Parathyroid adenoma (tissue), 2 donors: ENCODE measurements around the gene CDKL1.

Source experiments
- H2AFZ ChIP-seq: fragments of 300-600 bp; sonication (generic); one replicate; pipeline ENCODE4 v1.7.0; 2017; ENCODE audit warnings: antibody characterized with exemption, mild to moderate bottlenecking
- H3K27ac ChIP-seq: fragments of 300-600 bp; sonication (generic); one replicate; pipeline ENCODE4 v1.7.0; 2017
- H3K27me3 ChIP-seq: fragments of 300-600 bp; sonication (generic); one replicate; pipeline ENCODE4 v1.7.0; 2017; ENCODE audit warnings: low read length; ENCODE audit not compliant: control insufficient read depth, insufficient read depth
- H3K36me3 ChIP-seq: fragments of 300-600 bp; sonication (generic); one replicate; pipeline ENCODE4 v1.7.0; 2017; ENCODE audit warnings: low read length; ENCODE audit not compliant: control insufficient read depth, insufficient read depth
- H3K4me1 ChIP-seq: fragments of 300-600 bp; sonication (generic); one replicate; pipeline ENCODE4 v1.7.0; 2017; ENCODE audit warnings: control low read depth
- H3K4me2 ChIP-seq: fragments of 300-600 bp; sonication (generic); one replicate; pipeline ENCODE4 v1.7.0; 2017; ENCODE audit warnings: low read length
- H3K4me3 ChIP-seq: fragments of 300-600 bp; sonication (generic); one replicate; pipeline ENCODE4 v1.7.0; 2017; ENCODE audit warnings: low read depth, low read length
- H3K79me2 ChIP-seq: fragments of 300-600 bp; sonication (generic); one replicate; pipeline ENCODE4 v1.7.0; 2017; ENCODE audit warnings: control low read depth
- H3K9ac ChIP-seq: fragments of 300-600 bp; sonication (generic); one replicate; pipeline ENCODE4 v1.7.0; 2017; ENCODE audit warnings: mild to moderate bottlenecking
- H3K9me3 ChIP-seq: fragments of 300-600 bp; sonication (generic); one replicate; pipeline ENCODE4 v1.7.0; 2017; ENCODE audit warnings: low read length; ENCODE audit not compliant: control insufficient read depth
- CTCF ChIP-seq: fragments of 300-600 bp; sonication (generic); IDR thresholded peaks from one replicate; pipeline ENCODE4 v1.7.0; 2017; ENCODE audit warnings: antibody characterized with exemption, mild to moderate bottlenecking
- donor health status: primary hyperparathyroidism.

The CDKL1 gene

GRCh38 chr14:50410071-50410470, 13.4 kb upstream of the CDKL1 start:
- Histone ChIP-seq H3K79me2 (no peaks in the 10 kb centered on the region), H3K9me3 (no peaks in the 10 kb centered on the region), H3K27me3 (no peaks in the 10 kb centered on the region), H2AFZ (no peak overlapping the region), H3K4me3 (no peak overlapping the region), H3K4me2 (no peak overlapping the region), H3K27ac (no peak overlapping the region), H3K36me3 (no peaks in the 10 kb centered on the region), H3K9ac (no peak overlapping the region), H3K4me1 (no peaks in the 10 kb centered on the region)
- TF ChIP-seq CTCF: no peak

- TF ChIP-seq CTCF: no peak
- Histone ChIP-seq H3K79me2 (no peaks in the 10 kb centered on the region), H3K27ac (no peak overlapping the region), H3K27me3 (no peaks in the 10 kb centered on the region), H3K4me2 (no peak overlapping the region), H3K9ac (no peak overlapping the region), H3K36me3 (no peaks in the 10 kb centered on the region), H3K4me1 (peaks cover 6% of the 10 kb centered on the region), H3K4me3 (no peak overlapping the region), H3K9me3 (no peaks in the 10 kb centered on the region), H2AFZ (no peak overlapping the region)
Measured at GRCh38 chr14:50407111-50407812, 10.6 kb upstream of the CDKL1 start.

- no peaks in the 10 kb centered on the region for H3K9me3 ChIP-seq
- no peaks in the 10 kb centered on the region for H3K27me3 ChIP-seq
- H3K4me1 ChIP-seq: peaks cover 20% of the 10 kb centered on the region
- peak overlapping the region; percentile 43 for H2AFZ ChIP-seq
- H3K9ac ChIP-seq: no peak overlapping the region
- H3K79me2 ChIP-seq: no peaks in the 10 kb centered on the region
- peak overlapping the region; percentile 48 for H3K27ac ChIP-seq
- H3K4me3 ChIP-seq: no peak overlapping the region
- H3K4me2 ChIP-seq: no peak overlapping the region
- no peaks in the 10 kb centered on the region for H3K36me3 ChIP-seq
- no peak for TF ChIP-seq CTCF
Measured at GRCh38 chr14:50403419-50403818, 6.7 kb upstream of the CDKL1 start.

- Histone ChIP-seq H3K9ac (no peak overlapping the region), H3K27ac (peak overlapping the region; percentile 48), H3K4me3 (no peak overlapping the region), H3K36me3 (no peaks in the 10 kb centered on the region), H3K4me2 (no peak overlapping the region), H3K4me1 (peaks cover 20% of the 10 kb centered on the region), H3K27me3 (no peaks in the 10 kb centered on the region), H3K79me2 (no peaks in the 10 kb centered on the region), H3K9me3 (no peaks in the 10 kb centered on the region), H2AFZ (peak overlapping the region; percentile 43)
- TF ChIP-seq CTCF: no peak
Measured at GRCh38 chr14:50402965-50403364, 6.3 kb upstream of the CDKL1 start.

GRCh38 chr14:50400461-50400860, 3.8 kb upstream of the CDKL1 start:
- TF ChIP-seq CTCF: no peak
- no peak overlapping the region for H3K9ac ChIP-seq
- H2AFZ ChIP-seq: peak overlapping the region; percentile 44
- H3K9me3 ChIP-seq: no peaks in the 10 kb centered on the region
- no peak overlapping the region for H3K4me3 ChIP-seq
- no peaks in the 10 kb centered on the region for H3K27me3 ChIP-seq
- no peaks in the 10 kb centered on the region for H3K79me2 ChIP-seq
- no peak overlapping the region for H3K4me2 ChIP-seq
- H3K27ac ChIP-seq: peak overlapping the region; percentile 91
- no peaks in the 10 kb centered on the region for H3K36me3 ChIP-seq
- peaks cover 24% of the 10 kb centered on the region for H3K4me1 ChIP-seq
